Cardiac muscle cell (in vitro differentiated cells and primary cell): ENCODE measurements around the gene LAPTM5. TPM values are rescaled to one million over a fixed set of nuclear protein-coding genes. Genes with fewer than 3 reads are reported as not detected.
A peak's percentile ranks its signal among the peaks of the same experiment; 100 is the strongest.

ENCODE experiments used
- DNase-seq, 2 donors: peaks; one replicate each; pipeline versions ENCODE4 v3.0.0 to v3.0.0-alpha.2; 2010 to 2017; ENCODE audit warnings: low read depth in 1 of 2, low spot score in 1 of 2
- H3K27ac ChIP-seq: fragments of 200-600 bp; sonication (generic); 2 replicates; pipeline ENCODE4 v1.5.1; 2016
- H3K27me3 ChIP-seq: fragments of 200-600 bp; sonication (generic); 2 replicates; pipeline ENCODE4 v1.6.0; 2016; ENCODE audit warnings: control low read depth
- H3K36me3 ChIP-seq: fragments of 200-600 bp; sonication (generic); 2 replicates; pipeline ENCODE4 v1.5.1; 2016; ENCODE audit warnings: control low read depth
- H3K4me1 ChIP-seq: fragments of 200-600 bp; sonication (generic); 2 replicates; pipeline ENCODE4 v1.8.1; 2017; ENCODE audit warnings: low read depth, mild to moderate bottlenecking, mixed run types
- H3K4me3 ChIP-seq: fragments of 200-600 bp; sonication (generic); 2 replicates; pipeline ENCODE4 v1.5.1; 2016; ENCODE audit warnings: mild to moderate bottlenecking
- H3K9me3 ChIP-seq: fragments of 200-600 bp; sonication (generic); 2 replicates; pipeline ENCODE4 v1.5.1; 2017; ENCODE audit warnings: low read depth, mild to moderate bottlenecking, control low read depth
- polyA plus RNA-seq: library from polyadenylated mRNA; unstranded; fragments of >200 nt; fragmentation: Nextera tagmentation; extraction: Ambion mirVana; gene quantifications from 2 replicates; pipeline ENCODE4 v1.2.1, GENCODE V29; 2016
- total RNA-seq: library from RNA; depleted of rRNA; stranded (reverse); fragments of >200 nt; gene quantifications from 2 replicates; pipeline ENCODE4 v1.2.3, GENCODE V29; 2016
- TF ChIP-seq, protein P1 (sequence below): IDR thresholded peaks from 2 replicates; pipeline ENCODE4 v1.5.1; 2012; ENCODE audit warnings: low read depth, mild to moderate bottlenecking, low read length

The LAPTM5 gene
- total and polyA plus RNA-seq, 2 experiments from 2014 or later: 0.10 to 0.45 TPM

DNA sequence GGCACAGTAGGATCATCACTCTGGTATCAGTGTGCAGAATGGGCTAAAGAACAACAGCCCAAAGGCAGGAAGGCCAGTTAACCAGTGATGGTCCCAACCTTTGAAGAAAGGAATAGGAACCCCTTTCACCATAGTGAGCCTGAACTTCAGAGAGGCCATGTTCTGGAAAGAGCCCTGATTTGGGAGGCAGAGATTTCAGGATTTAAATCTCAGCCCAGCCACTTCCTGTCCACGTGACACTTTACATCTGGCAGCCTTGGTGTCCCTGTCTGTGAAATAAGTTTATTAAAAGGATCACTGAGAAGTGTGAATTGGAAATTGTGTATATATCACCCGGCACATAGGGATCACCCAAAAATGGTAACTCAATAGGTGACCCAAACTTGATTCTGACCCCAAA, 47.2 kb downstream of the LAPTM5 start:
- H3K9me3 ChIP-seq: no peaks in the 10 kb centered on the region
- H3K36me3 ChIP-seq: no peaks in the 10 kb centered on the region
- DNase-seq: no peak
- H3K4me3 ChIP-seq: no peak overlapping the region
- H3K27me3 ChIP-seq: no peaks in the 10 kb centered on the region
- TF ChIP-seq, protein P1, sequence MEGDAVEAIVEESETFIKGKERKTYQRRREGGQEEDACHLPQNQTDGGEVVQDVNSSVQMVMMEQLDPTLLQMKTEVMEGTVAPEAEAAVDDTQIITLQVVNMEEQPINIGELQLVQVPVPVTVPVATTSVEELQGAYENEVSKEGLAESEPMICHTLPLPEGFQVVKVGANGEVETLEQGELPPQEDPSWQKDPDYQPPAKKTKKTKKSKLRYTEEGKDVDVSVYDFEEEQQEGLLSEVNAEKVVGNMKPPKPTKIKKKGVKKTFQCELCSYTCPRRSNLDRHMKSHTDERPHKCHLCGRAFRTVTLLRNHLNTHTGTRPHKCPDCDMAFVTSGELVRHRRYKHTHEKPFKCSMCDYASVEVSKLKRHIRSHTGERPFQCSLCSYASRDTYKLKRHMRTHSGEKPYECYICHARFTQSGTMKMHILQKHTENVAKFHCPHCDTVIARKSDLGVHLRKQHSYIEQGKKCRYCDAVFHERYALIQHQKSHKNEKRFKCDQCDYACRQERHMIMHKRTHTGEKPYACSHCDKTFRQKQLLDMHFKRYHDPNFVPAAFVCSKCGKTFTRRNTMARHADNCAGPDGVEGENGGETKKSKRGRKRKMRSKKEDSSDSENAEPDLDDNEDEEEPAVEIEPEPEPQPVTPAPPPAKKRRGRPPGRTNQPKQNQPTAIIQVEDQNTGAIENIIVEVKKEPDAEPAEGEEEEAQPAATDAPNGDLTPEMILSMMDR: no peak
- no peak overlapping the region for H3K27ac ChIP-seq
- peaks cover 13% of the 10 kb centered on the region for H3K4me1 ChIP-seq

- DNase-seq: no peak
- H3K9me3 ChIP-seq: no peaks in the 10 kb centered on the region
- TF ChIP-seq, protein P1: no peak
- no peak overlapping the region for H3K27ac ChIP-seq
- H3K4me3 ChIP-seq: no peak overlapping the region
- H3K27me3 ChIP-seq: no peaks in the 10 kb centered on the region
- no peaks in the 10 kb centered on the region for H3K36me3 ChIP-seq
- peaks cover 13% of the 10 kb centered on the region for H3K4me1 ChIP-seq
These were observed 49.2 kb downstream of the LAPTM5 start for GRCh38 chr1:30708361-30708728.

DNA sequence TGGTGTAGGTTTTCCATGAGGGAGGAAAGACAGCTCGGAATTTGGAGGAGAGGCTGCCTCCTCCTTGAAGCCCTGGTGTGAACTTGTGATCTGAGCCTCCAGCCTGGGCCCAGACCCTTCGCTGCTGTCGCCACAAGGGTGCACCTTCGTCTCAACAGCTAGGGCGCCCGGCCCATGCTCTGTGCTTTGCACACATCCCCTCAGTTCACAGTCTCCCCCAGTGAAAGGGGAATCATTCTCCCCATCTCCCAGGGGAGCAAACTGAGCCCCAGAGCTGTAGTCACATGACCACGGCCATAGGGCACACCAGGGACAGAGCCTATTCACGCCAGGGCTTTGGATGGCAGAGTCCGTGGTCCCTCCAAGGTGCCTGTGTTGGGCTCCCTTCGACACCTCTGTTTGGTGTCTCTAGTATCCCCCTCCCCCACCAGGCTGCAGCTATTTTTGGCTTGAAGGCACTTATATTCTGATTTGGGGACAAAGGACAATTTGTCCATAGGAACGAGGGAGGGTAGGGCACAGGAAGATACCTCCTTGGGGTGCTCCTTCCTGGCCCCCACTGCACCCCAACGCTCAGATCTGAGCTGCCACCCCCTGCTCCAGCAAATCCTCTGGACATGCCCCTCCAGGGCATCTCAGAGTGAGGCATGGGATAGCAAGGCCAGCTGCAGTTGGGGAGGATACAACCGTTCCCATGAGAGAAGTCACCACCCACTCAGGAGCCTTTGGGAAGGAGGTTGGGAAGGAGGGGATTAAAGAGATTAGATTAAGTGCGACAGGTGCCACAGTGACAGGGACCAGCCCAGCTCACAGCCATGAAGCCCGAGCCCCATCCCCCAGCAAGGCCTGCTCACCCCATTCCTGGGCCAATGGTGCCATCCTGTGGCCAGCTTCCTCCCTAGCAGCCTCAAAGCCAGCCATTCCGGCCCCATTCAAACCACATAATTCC, 49.9 kb downstream of the LAPTM5 start:
- TF ChIP-seq, protein P1: peak; percentile 90
- Histone ChIP-seq H3K27me3 (no peaks in the 10 kb centered on the region), H3K4me3 (no peak overlapping the region), H3K9me3 (no peaks in the 10 kb centered on the region), H3K27ac (no peak overlapping the region), H3K4me1 (peaks cover 13% of the 10 kb centered on the region), H3K36me3 (no peaks in the 10 kb centered on the region)
- peak; percentile 74 to 87 for DNase-seq

- H3K27me3 ChIP-seq: no peaks in the 10 kb centered on the region
These were observed 51.0 kb downstream of the LAPTM5 start for GRCh38 chr1:30706528-30706927.

GRCh38 chr1:30705698-30706097, 51.9 kb downstream of the LAPTM5 start:
- Histone ChIP-seq H3K4me1 (peaks cover 13% of the 10 kb centered on the region), H3K36me3 (no peaks in the 10 kb centered on the region), H3K27ac (no peak overlapping the region), H3K27me3 (no peaks in the 10 kb centered on the region), H3K4me3 (no peak overlapping the region), H3K9me3 (no peaks in the 10 kb centered on the region)
- DNase-seq: no peak
- TF ChIP-seq, protein P1: no peak

More at GRCh38 chr1:30706528-30706927, 51.0 kb downstream of the LAPTM5 start:
- DNase-seq: peak; percentile 66
- no peaks in the 10 kb centered on the region for H3K36me3 ChIP-seq
- H3K27ac ChIP-seq: no peak overlapping the region
- H3K4me3 ChIP-seq: no peak overlapping the region
- TF ChIP-seq, protein P1: no peak
- H3K4me1 ChIP-seq: peaks cover 13% of the 10 kb centered on the region
- no peaks in the 10 kb centered on the region for H3K9me3 ChIP-seq
